ENCODE measurements around the gene HOMER1. TPM values are rescaled to one million over a fixed set of nuclear protein-coding genes. Genes with fewer than 3 reads are reported as not detected.

Gene HOMER1
- total and polyA plus RNA-seq, 9 of the 15 experiments (the other 6 are each of a cell fraction or from before 2014, with no cell fraction given) = 6.3 to 39.9 (median 9.9) TPM

DNA sequence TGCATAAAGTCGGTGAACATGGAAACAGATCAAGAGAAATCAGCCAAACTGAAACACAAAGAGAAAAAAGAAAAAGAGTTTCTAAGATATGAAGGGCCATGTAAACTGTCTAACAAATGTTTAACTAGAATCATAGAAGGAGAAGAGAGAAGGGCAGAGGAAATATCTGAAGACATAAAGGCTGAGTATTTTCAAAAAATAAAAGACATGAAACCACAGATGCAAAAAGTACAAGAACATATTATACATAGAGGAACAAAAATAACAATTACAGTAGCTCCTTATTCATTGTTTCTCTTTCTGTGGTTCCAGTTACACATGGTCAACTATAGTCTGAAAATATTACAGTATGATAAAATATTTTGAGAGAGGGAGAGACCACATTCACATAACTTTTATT is 106.3 kb downstream of the HOMER1 start:
- Histone ChIP-seq H3K9ac (ENCODE audit: insufficient read depth in 1 of 2, low read depth in 2 of 2, low read length in 2 of 2) (no peak overlapping the region), H3K27ac (ENCODE audit: extremely low read depth, low read depth, low read length) (no peak overlapping the region), H3K4me2 (ENCODE audit: insufficient read depth, low read length) (no peak overlapping the region), H3K27me3 (ENCODE audit: control insufficient read depth in 2 of 2, insufficient read depth in 2 of 2, low read length in 2 of 2) (no peaks in the 10 kb centered on the region), H3K9me3 (replicated peaks; ENCODE audit: control insufficient read depth, insufficient read depth, low read depth, low read length) (peaks cover 9% of the 10 kb centered on the region), H3K9me1 (ENCODE audit: control insufficient read depth, insufficient read depth, low read length) (no peaks in the 10 kb centered on the region), H3K36me3 (ENCODE audit: control insufficient read depth, insufficient read depth, low read length) (no peaks in the 10 kb centered on the region), H3K4me3 (no peak overlapping the region), H3K4me1 (replicated peaks in 1 of 2; ENCODE audit: control insufficient read depth in 2 of 2, insufficient read depth in 2 of 2, low read length in 2 of 2) (no peaks in the 10 kb centered on the region), H3K79me2 (ENCODE audit: control insufficient read depth, insufficient read depth, low read length) (no peaks in the 10 kb centered on the region), H4K20me1 (replicated peaks; ENCODE audit: control insufficient read depth, insufficient read depth, low read length) (no peaks in the 10 kb centered on the region), H2AFZ (ENCODE audit: low read depth, low read length) (no peak overlapping the region)
- POLR2A ChIA-PET = no interaction called here
- intact Hi-C loops (cut with micrococcal nuclease) = no loop called here
- in situ Hi-C loops (cut with MboI) = no loop called here
- no TSS peak for BruUV-seq (replicated peaks)
- DNase-seq (ENCODE audit: extremely low read depth in 1 of 4, low spot score in 3 of 4) (no peak), FAIRE-seq (no peak), ATAC-seq (no peak)
- CTCF ChIA-PET (ENCODE audit: low intra/inter-chr PET ratio) = no interaction called here
- WGBS (ENCODE audit: insufficient coverage, low coverage, missing lambda C conversion rate) = 40% methylated on average over 1 of the region's 1 CpG
- TF ChIP-seq SNRNP70 (optimal IDR thresholded peaks at IDR 0.05; ENCODE audit: low read depth, low read length) (no peak), GTF2A2 (tag; IDR thresholded peaks at IDR 0.05) (no peak), RBBP5 (IDR thresholded peaks at IDR 0.05; ENCODE audit: borderline replicate concordance, insufficient read depth, low read length, poor library complexity, severe bottlenecking) (no peak), ILK (tag; IDR thresholded peaks at IDR 0.05; ENCODE audit: borderline replicate concordance, low read depth) (no peak)

DNA sequence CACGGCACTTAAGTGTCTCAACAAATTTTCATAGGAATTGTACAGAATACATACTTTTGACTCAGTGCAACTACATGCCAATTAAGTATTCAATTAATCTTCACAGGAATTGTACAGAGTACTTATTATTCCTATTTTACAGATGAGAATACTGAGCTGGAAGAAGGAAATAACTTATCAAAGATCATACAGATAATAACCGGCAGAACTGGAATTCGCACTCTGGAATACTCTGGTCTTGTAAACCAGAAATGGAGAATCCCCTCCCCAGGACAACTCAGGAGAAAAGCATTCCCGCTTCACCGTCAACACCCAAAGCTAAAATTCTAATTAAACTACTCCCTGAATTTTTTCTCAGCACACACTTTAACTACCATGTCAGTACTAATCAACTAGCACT is 112.7 kb downstream of the HOMER1 start:
- DNase-seq (ENCODE audit: extremely low read depth in 1 of 4, low spot score in 3 of 4) (no peak), ATAC-seq (no peak), FAIRE-seq (no peak)
- Histone ChIP-seq H3K4me2 (ENCODE audit: insufficient read depth, low read length) (no peak overlapping the region), H2AFZ (ENCODE audit: low read depth, low read length) (no peak overlapping the region), H3K27me3 (ENCODE audit: control insufficient read depth in 2 of 2, insufficient read depth in 2 of 2, low read length in 2 of 2) (no peaks in the 10 kb centered on the region), H3K9me3 (replicated peaks; ENCODE audit: control insufficient read depth, insufficient read depth, low read depth, low read length) (no peaks in the 10 kb centered on the region), H3K4me3 (no peak overlapping the region), H3K27ac (ENCODE audit: extremely low read depth, low read depth, low read length) (no peak overlapping the region), H3K9ac (ENCODE audit: insufficient read depth in 1 of 2, low read depth in 2 of 2, low read length in 2 of 2) (no peak overlapping the region), H4K20me1 (replicated peaks; ENCODE audit: control insufficient read depth, insufficient read depth, low read length) (no peaks in the 10 kb centered on the region), H3K9me1 (ENCODE audit: control insufficient read depth, insufficient read depth, low read length) (no peaks in the 10 kb centered on the region), H3K4me1 (replicated peaks in 1 of 2; ENCODE audit: control insufficient read depth in 2 of 2, insufficient read depth in 2 of 2, low read length in 2 of 2) (no peaks in the 10 kb centered on the region), H3K79me2 (ENCODE audit: control insufficient read depth, insufficient read depth, low read length) (no peaks in the 10 kb centered on the region), H3K36me3 (ENCODE audit: control insufficient read depth, insufficient read depth, low read length) (peaks cover 5% of the 10 kb centered on the region; the same call in 1 of the 3 replicates)
- intact Hi-C loops (cut with micrococcal nuclease) (no loop called here), in situ Hi-C loops (cut with MboI) (no loop called here)
- POLR2A ChIA-PET = no interaction called here
- 89% methylated on average over 5 of the region's 5 CpGs for WGBS (ENCODE audit: insufficient coverage, low coverage, missing lambda C conversion rate)
- CTCF ChIA-PET (ENCODE audit: low intra/inter-chr PET ratio) = no interaction called here
- BruUV-seq (replicated peaks) = no TSS peak
- TF ChIP-seq, protein P1, sequence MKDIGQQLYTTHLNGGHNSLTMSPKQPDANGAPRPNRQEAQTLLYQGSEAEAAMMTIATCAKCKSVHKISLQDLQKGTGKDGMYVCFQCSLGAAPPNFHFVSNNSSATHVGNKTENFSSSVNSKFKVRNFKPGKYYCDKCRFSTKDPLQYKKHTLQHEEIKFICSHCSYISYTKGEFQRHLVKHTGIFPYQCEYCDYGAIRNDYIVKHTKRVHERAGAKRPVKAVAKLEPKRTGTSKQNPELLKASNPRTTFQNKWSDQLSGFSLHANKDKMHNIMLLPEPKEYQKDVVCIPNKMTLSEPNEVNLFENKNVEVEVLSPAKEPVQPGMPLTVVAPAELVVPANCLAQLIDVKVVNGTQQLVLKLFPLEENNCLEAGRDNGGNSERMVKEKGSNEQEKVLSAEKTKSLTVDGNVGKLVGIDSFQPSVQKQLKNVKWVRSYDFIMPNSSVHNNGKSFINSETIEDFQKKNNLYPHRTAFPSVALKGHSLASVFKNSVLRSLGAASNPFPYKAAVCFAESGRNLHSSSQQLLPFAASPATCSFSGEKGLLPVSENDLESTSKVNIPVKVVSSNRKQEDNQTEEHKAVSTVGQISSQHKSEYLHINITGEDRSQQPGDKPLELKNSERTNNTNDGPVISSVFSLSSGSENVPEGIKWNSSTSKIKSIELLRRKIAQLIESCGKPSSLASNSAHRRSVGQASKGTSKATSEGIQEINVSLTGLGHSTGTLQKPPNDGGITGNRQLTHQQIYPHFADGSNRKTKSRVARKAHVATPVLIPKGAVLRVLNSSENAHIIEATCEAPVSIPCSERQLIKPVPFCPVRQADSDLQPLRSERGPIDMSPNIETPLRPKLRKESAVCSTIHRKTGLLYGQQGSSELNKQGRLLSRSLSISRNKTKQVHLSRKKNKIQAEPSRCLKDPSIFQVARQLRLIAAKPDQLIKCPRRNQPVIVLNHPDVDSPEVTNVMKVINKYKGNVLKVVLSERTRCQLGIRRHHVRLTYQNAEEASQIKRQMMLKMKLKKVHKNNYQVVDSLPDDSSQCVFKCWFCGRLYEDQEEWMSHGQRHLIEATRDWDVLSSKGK (CRISPR knock-in tag; IDR thresholded peaks at IDR 0.05) = no peak
- TF ChIP-seq ZNF780A (CRISPR knock-in tag; IDR thresholded peaks at IDR 0.05) (no peak), STAT5A (IDR thresholded peaks at IDR 0.05; ENCODE audit: borderline replicate concordance, low read length) (no peak), STAT5B (CRISPR knock-in tag; IDR thresholded peaks at IDR 0.05) (no peak), ILK (tag; IDR thresholded peaks at IDR 0.05; ENCODE audit: borderline replicate concordance, low read depth) (no peak), PML (IDR thresholded peaks at IDR 0.05; ENCODE audit: low read length) (no peak)
- TF ChIP-seq, protein P2, sequence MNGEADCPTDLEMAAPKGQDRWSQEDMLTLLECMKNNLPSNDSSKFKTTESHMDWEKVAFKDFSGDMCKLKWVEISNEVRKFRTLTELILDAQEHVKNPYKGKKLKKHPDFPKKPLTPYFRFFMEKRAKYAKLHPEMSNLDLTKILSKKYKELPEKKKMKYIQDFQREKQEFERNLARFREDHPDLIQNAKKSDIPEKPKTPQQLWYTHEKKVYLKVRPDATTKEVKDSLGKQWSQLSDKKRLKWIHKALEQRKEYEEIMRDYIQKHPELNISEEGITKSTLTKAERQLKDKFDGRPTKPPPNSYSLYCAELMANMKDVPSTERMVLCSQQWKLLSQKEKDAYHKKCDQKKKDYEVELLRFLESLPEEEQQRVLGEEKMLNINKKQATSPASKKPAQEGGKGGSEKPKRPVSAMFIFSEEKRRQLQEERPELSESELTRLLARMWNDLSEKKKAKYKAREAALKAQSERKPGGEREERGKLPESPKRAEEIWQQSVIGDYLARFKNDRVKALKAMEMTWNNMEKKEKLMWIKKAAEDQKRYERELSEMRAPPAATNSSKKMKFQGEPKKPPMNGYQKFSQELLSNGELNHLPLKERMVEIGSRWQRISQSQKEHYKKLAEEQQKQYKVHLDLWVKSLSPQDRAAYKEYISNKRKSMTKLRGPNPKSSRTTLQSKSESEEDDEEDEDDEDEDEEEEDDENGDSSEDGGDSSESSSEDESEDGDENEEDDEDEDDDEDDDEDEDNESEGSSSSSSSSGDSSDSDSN (IDR thresholded peaks at IDR 0.05; ENCODE audit: borderline replicate concordance in 1 of 2, low read depth in 2 of 2, low read length in 2 of 2) = no peak
